HUDEP-2 (cell line): ENCODE measurements around the gene CHCHD10.
"Not testable (repeated sequence)": the region's sequence is repeated elsewhere in the genome, so short reads cannot be mapped to it uniquely, and the experiment has no call there.

Source experiments
- DNase-seq, 76 experiments: peaks; one replicate each; lab custom pipeline; 2025; ENCODE audit not compliant: unreplicated experiment in 76 of 76; lab: John Stamatoyannopoulos, UW

The CHCHD10 gene

GRCh38 chr22:23751441-23751996 is 16.3 kb downstream of the CHCHD10 start:
- peak in 4 of 76 experiments; percentile 28 to 63 (median 40) for DNase-seq

DNA sequence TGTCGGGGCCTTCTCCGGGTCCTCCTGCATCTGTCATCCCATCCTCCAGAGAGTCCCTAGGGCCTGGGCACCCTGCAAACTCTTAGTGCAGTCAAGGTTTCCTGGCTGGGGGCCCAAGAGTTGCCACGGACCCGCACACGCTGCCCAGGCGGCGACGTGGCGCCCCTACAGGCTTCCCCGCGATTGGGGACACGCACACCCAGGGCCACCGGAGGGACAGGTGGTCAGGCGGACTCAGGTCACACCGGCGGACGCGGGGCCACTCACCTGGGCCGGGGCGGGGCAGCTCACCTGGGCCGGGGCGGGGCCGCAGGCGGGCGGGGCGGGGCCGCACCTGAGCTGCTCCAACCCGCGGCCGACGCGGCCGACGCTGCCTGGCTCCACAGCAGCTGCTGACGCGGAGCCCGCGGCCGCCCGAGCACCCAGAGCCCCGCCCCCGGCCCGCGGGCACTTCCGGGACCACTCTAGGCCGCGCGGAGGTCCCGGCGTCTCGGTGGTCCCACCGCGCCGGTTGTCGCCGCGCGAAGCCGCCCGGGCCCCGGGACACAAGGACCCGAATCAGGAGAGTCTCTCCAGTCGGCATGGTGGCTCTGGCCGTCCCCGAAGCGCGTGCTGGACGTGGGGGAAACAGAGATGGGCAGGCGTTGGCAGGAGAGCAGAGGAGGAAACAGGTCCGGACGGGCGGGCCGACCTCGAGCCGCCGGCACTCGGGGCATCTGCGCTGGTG is 16.9 kb downstream of the CHCHD10 start, which contains the start of gene ZNF70:
TSS of gene ZNF70 (minus strand) at position 399 of the 727 bp plus-strand sequence. CDS start 5,972 bp downstream, outside the sequence.
- peak in 70 of 76 experiments; percentile 11 to 86 (median 66) for DNase-seq

- peak in 1 of 76 experiments; percentile 43 for DNase-seq
Observed at GRCh38 chr22:23750367-23750713, 17.4 kb downstream of the CHCHD10 start.

GRCh38 chr22:23749841-23750301 is 17.9 kb downstream of the CHCHD10 start:
- no peak for DNase-seq

DNA sequence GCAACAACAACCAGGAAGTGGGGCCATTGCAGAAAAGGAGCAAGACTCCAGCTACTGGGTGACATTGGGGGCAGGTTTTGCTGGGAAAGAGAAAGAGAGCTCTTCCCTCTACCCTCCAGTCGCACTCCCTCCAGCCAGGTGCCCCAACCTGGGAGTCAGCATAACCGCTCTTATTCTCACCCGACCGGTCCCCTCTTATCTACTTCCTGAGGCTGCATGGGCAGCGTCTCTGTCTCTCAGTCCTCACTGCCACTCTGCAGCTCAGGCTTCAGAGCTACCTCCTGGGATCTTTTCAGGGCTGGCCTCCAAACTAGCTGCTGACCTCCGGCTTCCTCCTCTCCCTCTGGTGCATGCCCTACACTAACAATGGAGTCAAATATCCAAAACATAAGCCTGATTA is 22.0 kb downstream of the CHCHD10 start:
- no peak for DNase-seq

DNA sequence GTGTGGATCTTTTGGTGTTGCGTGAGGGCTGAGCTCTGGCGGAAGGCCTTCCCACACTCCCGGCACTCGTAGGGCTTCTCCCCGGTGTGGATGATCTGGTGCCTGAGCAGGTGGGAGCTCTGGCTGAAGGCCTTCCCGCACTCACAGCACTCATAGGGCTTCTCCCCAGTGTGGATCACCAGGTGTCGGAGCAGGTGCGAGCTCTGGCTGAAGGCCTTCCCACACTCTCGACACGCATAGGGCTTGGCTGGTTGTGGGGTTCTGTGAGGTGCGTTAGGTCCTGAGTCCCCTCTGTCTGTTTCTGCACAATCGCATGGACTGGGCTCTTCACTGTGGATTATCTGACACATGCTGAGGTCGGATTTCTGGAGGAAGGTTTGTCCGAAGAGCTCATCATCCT is 23.3 kb downstream of the CHCHD10 start:
- DNase-seq, result no peak

GRCh38 chr22:23744001-23744400 is 23.8 kb downstream of the CHCHD10 start:
- DNase-seq, result no peak

- no peak for DNase-seq
Observed at GRCh38 chr22:23743303-23743705, 24.5 kb downstream of the CHCHD10 start.

DNA sequence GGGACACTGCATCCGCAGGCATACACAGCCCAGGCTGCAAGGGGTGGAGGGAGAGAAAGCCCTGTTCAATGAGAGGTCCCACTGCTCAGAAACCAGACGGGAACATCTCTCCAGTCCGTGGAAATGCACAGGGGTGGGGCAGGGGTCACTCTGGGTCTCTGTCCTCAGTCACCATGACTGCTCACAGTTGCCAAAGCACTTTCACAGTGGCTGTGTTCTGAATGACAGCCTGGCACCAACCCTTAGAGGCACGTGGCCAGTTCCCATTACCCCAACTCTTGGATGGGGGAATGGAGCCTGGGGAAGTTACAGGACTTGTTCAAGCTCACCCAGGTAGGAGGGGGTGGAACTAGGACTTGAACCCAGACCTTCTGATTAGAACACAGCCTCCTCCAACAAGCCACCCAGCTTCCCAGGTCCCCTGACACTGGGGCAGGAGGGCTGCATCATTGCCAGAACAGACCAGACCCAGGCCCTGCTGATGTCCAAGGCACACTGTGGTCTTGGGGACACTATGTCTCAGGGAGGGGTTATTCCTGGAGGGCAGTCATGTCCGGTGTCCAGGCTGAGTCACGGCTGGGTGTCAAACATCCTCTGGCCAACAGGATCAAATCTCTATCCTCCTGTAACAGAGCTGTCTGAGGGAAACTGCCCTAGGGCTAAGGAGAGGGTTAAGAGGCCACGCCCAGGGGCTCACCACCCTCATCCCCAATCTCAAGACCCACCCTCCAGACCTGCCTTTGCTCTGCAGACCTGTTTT is 25.1 kb downstream of the CHCHD10 start:
- no peak for DNase-seq

DNA sequence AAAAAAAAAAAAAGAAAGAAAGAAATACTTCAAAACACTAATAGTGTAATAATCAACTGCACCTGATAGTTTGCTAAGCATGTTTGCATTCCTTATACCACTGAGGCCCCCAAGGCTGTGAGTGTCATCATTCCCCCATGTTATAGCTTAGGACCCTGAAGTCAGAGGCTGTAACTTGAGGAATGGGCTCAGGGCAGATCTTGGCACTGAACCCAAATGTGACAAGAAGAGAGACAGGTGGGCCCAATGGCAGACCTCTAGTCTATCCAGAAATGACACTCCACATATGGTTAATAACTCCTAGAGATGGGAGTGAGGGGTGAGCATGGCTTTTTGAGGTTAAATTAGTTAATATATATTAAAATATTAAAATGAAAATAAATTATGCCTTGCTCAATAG is 30.1 kb downstream of the CHCHD10 start:
- no peak for DNase-seq

GRCh38 chr22:23728108-23728507 is 39.7 kb downstream of the CHCHD10 start:
- DNase-seq, result not testable (repeated sequence)

- no peak for DNase-seq
Observed at GRCh38 chr22:23722724-23723123, 45.0 kb downstream of the CHCHD10 start.

GRCh38 chr22:23722160-23722559 is 45.6 kb downstream of the CHCHD10 start:
- DNase-seq, result no peak

- DNase-seq, result no peak
Observed at GRCh38 chr22:23720855-23721254, 46.9 kb downstream of the CHCHD10 start.

- no peak for DNase-seq
Observed at GRCh38 chr22:23718371-23719165, 49.2 kb downstream of the CHCHD10 start.

DNA sequence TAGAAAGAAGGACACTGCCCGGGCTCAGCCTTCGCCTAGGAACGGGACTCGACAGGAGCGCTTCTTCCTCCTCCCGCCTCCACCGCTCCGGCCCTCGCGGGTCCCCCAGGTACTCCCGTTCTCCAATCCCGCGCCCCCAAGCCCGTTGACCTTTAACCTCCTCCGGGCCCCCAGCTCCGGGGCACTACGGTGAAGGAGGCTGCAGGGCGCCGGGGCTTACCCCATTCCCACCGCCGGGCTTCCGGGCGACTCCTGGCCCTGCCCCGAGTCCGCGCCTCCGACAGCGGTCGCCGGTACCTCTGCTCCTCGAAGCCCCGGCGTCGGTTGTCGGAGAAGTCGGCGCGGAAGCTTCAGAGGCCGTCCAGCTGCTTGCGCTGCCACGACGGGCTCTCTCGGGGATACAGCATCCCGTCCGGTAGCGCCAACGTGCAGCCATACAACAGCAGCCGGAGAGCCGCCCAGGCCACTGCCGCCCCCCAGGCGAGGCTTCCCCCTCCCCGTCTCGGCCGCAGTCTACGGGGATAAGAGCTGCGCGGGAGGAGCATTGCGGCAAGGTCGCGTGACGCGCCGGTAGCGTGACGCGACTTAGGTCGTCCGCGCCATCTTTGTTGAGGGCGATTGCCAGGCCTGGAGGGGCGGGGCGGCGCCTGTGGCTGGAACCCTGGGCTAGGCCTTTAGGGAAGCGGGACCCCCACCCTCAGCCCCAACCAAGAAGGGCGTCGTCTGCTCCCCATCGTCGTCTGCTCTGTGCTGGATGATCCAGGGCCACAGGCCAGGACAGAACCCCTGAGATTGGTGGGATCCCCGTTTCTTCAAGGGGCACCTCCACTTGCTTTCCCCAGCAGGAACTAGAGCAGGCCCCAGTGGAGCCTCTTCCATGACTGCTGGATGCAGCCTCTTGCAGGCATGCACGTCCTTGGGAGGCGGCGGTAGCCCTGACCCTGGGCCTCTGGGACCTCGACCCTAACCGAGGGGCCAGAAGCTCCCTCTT is 50.7 kb downstream of the CHCHD10 start:
- DNase-seq, result peak in 71 of 76 experiments; percentile 10 to 82 (median 67)
